Measurements from ENCODE around the gene RHOV.

The RHOV gene

GRCh38 chr15:40845511-40846284 is 28.3 kb downstream of the RHOV start:
- no peak for DNase-seq (ENCODE audit: low read depth, low spot score)

- DNase-seq (ENCODE audit: low read depth, low spot score) = no peak
Measured at GRCh38 chr15:40845036-40845435, 29.0 kb downstream of the RHOV start.

GRCh38 chr15:40844696-40845030 is 29.4 kb downstream of the RHOV start:
- no peak for DNase-seq (ENCODE audit: low read depth, low spot score)

- peak; percentile 36 for DNase-seq (ENCODE audit: low read depth, low spot score)
Measured at GRCh38 chr15:40843885-40844695, 29.9 kb downstream of the RHOV start, which contains the start of gene SPINT1. Gene SPINT1, plus strand, starts transcription at chr15:40844048. Its CDS starts 507 bp downstream, at chr15:40844555.

GRCh38 chr15:40843261-40843884 is 30.7 kb downstream of the RHOV start:
- no peak for DNase-seq (ENCODE audit: low read depth, low spot score)

GRCh38 chr15:40841741-40842140 is 32.3 kb downstream of the RHOV start:
- no peak for DNase-seq (ENCODE audit: low read depth, low spot score)

- DNase-seq (ENCODE audit: low read depth, low spot score) = no peak
Measured at GRCh38 chr15:40838756-40839155, 35.3 kb downstream of the RHOV start.

- no peak for DNase-seq (ENCODE audit: low read depth, low spot score)
Measured at GRCh38 chr15:40836020-40836419, 38.0 kb downstream of the RHOV start.

- no peak for DNase-seq (ENCODE audit: low read depth, low spot score)
Measured at GRCh38 chr15:40832903-40833302, 41.1 kb downstream of the RHOV start.

GRCh38 chr15:40831861-40832260 is 42.2 kb downstream of the RHOV start:
- DNase-seq (ENCODE audit: low read depth, low spot score) = no peak

- DNase-seq (ENCODE audit: low read depth, low spot score) = no peak
Measured at GRCh38 chr15:40830884-40831283, 43.1 kb downstream of the RHOV start.

- DNase-seq (ENCODE audit: low read depth, low spot score) = no peak
Measured at GRCh38 chr15:40829115-40829514, 44.9 kb downstream of the RHOV start.

GRCh38 chr15:40828447-40829036 is 45.5 kb downstream of the RHOV start, which contains the start of gene PPP1R14D:
Gene PPP1R14D, minus strand, starts transcription at chr15:40828708. Its CDS starts 67 bp downstream, at chr15:40828641.
- no peak for DNase-seq (ENCODE audit: low read depth, low spot score)

GRCh38 chr15:40826423-40827075 is 47.5 kb downstream of the RHOV start:
- no peak for DNase-seq (ENCODE audit: low read depth, low spot score)

GRCh38 chr15:40825661-40826422 is 48.2 kb downstream of the RHOV start:
- DNase-seq (ENCODE audit: low read depth, low spot score) = no peak

- DNase-seq (ENCODE audit: low read depth, low spot score) = no peak
Measured at GRCh38 chr15:40823572-40824343, 50.3 kb downstream of the RHOV start.
